Measurements from ENCODE around the gene ATF7.

The ATF7 gene

DNA sequence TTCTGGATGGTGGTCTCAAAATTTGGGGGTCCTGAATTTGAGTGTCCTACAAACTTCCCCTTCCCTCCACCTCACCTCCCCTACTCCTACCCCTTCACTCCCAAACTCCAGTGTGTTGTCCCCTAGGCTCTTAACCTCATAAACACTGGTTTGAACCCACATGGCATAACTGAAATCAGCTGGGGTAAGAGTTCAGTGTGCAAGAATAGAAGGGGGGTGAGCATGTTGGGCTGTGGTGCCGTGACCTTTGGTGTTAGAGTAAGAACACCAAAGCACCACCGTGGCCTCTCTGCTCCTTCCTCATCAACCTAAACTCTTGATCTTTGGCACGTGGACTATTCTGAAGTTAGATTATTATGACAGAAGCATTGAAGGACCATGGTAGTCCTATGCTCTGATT is 163.2 kb downstream of the ATF7 start:
- Histone ChIP-seq H4K20me1 (ENCODE audit: insufficient read depth, low read length) (no peaks in the 10 kb centered on the region; the same call in 1 of the 2 replicates), H3F3A (ENCODE audit: insufficient read depth, low read length) (no peaks in the 10 kb centered on the region)

GRCh38 chr12:53461591-53461990 is 164.6 kb downstream of the ATF7 start:
- H4K20me1 ChIP-seq (ENCODE audit: insufficient read depth, low read length), result no peaks in the 10 kb centered on the region; the same call in 1 of the 2 replicates
- H3K4me2 ChIP-seq (ENCODE audit: low read length), result no peak overlapping the region
- H2AFZ ChIP-seq (ENCODE audit: low read length), result no peak overlapping the region
- no peaks in the 10 kb centered on the region for H3K9me3 ChIP-seq (ENCODE audit: low read length)
- H3K27ac ChIP-seq (ENCODE audit: low read depth, low read length, poor library complexity, severe bottlenecking), result no peak overlapping the region
- H3K4me1 ChIP-seq (ENCODE audit: insufficient read depth, low read length, severe bottlenecking), result no peaks in the 10 kb centered on the region
- H3K9me2 ChIP-seq (ENCODE audit: low read depth, low read length), result no peaks in the 10 kb centered on the region
- H3K79me2 ChIP-seq (ENCODE audit: insufficient read depth, low read length), result no peaks in the 10 kb centered on the region
- H3K9ac ChIP-seq (ENCODE audit: low read length), result no peak overlapping the region
- peaks cover 100% of the 10 kb centered on the region for H3K36me3 ChIP-seq (ENCODE audit: insufficient read depth, low read length)
- TF ChIP-seq, protein P1, sequence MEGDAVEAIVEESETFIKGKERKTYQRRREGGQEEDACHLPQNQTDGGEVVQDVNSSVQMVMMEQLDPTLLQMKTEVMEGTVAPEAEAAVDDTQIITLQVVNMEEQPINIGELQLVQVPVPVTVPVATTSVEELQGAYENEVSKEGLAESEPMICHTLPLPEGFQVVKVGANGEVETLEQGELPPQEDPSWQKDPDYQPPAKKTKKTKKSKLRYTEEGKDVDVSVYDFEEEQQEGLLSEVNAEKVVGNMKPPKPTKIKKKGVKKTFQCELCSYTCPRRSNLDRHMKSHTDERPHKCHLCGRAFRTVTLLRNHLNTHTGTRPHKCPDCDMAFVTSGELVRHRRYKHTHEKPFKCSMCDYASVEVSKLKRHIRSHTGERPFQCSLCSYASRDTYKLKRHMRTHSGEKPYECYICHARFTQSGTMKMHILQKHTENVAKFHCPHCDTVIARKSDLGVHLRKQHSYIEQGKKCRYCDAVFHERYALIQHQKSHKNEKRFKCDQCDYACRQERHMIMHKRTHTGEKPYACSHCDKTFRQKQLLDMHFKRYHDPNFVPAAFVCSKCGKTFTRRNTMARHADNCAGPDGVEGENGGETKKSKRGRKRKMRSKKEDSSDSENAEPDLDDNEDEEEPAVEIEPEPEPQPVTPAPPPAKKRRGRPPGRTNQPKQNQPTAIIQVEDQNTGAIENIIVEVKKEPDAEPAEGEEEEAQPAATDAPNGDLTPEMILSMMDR (IDR thresholded peaks at IDR 0.05; ENCODE audit: low read length), result no peak
- TF ChIP-seq EZH2 (IDR thresholded peaks at IDR 0.05; ENCODE audit: borderline replicate concordance, low read length), result no peak
- no peaks in the 10 kb centered on the region for H3K27me3 ChIP-seq (ENCODE audit: insufficient read depth, low read length)
- no peak overlapping the region for H3K4me3 ChIP-seq (ENCODE audit: low read depth, low read length, poor library complexity, severe bottlenecking)
- no peaks in the 10 kb centered on the region for H3F3A ChIP-seq (ENCODE audit: insufficient read depth, low read length)

More for the DNA sequence above, 163.2 kb downstream of the ATF7 start:
- TF ChIP-seq, protein P1 (IDR thresholded peaks at IDR 0.05; ENCODE audit: low read length), result no peak
- no peak for TF ChIP-seq EZH2 (IDR thresholded peaks at IDR 0.05; ENCODE audit: borderline replicate concordance, low read length)
- H3K27ac ChIP-seq (ENCODE audit: low read depth, low read length, poor library complexity, severe bottlenecking), result no peak overlapping the region
- H3K36me3 ChIP-seq (ENCODE audit: insufficient read depth, low read length), result peaks cover 100% of the 10 kb centered on the region
- H3K4me1 ChIP-seq (ENCODE audit: insufficient read depth, low read length, severe bottlenecking), result no peaks in the 10 kb centered on the region
- no peak overlapping the region for H3K9ac ChIP-seq (ENCODE audit: low read length)
- no peak overlapping the region for H3K4me3 ChIP-seq (ENCODE audit: low read depth, low read length, poor library complexity, severe bottlenecking)
- no peaks in the 10 kb centered on the region for H3K9me3 ChIP-seq (ENCODE audit: low read length)
- no peaks in the 10 kb centered on the region for H3K79me2 ChIP-seq (ENCODE audit: insufficient read depth, low read length)
- H3K27me3 ChIP-seq (ENCODE audit: insufficient read depth, low read length), result no peaks in the 10 kb centered on the region
- H2AFZ ChIP-seq (ENCODE audit: low read length), result no peak overlapping the region
- H3K9me2 ChIP-seq (ENCODE audit: low read depth, low read length), result no peaks in the 10 kb centered on the region
- no peak overlapping the region for H3K4me2 ChIP-seq (ENCODE audit: low read length)

- Histone ChIP-seq H3K9ac (ENCODE audit: low read length) (no peak overlapping the region), H3K4me1 (ENCODE audit: insufficient read depth, low read length, severe bottlenecking) (no peaks in the 10 kb centered on the region)
Observed at GRCh38 chr12:53461059-53461458, 165.1 kb downstream of the ATF7 start.

More at GRCh38 chr12:53461059-53461458, 165.1 kb downstream of the ATF7 start:
- H3K9me3 ChIP-seq (ENCODE audit: low read length), result no peaks in the 10 kb centered on the region
- H3K4me3 ChIP-seq (ENCODE audit: low read depth, low read length, poor library complexity, severe bottlenecking), result no peak overlapping the region
- no peak overlapping the region for H2AFZ ChIP-seq (ENCODE audit: low read length)
- no peak overlapping the region for H3K4me2 ChIP-seq (ENCODE audit: low read length)
- TF ChIP-seq EZH2 (IDR thresholded peaks at IDR 0.05; ENCODE audit: borderline replicate concordance, low read length), result no peak
- TF ChIP-seq, protein P1 (IDR thresholded peaks at IDR 0.05; ENCODE audit: low read length), result no peak
- no peaks in the 10 kb centered on the region for H3K9me2 ChIP-seq (ENCODE audit: low read depth, low read length)
- no peak overlapping the region for H3K27ac ChIP-seq (ENCODE audit: low read depth, low read length, poor library complexity, severe bottlenecking)
- no peaks in the 10 kb centered on the region for H3K79me2 ChIP-seq (ENCODE audit: insufficient read depth, low read length)
- no peaks in the 10 kb centered on the region for H3F3A ChIP-seq (ENCODE audit: insufficient read depth, low read length)
- no peaks in the 10 kb centered on the region for H3K27me3 ChIP-seq (ENCODE audit: insufficient read depth, low read length)
- H3K36me3 ChIP-seq (ENCODE audit: insufficient read depth, low read length), result peaks cover 100% of the 10 kb centered on the region
- no peaks in the 10 kb centered on the region; the same call in 1 of the 2 replicates for H4K20me1 ChIP-seq (ENCODE audit: insufficient read depth, low read length)
